H9 (cell line): ENCODE data around the gene MRPL20. TPM values are rescaled to one million over a fixed set of nuclear protein-coding genes. Genes with fewer than 3 reads are reported as not detected.
A peak's percentile ranks its signal among the peaks of the same experiment; 100 is the strongest.

Source experiments
- DNase-seq: peaks from one replicate; pipeline ENCODE4 v3.0.0-alpha.2; 2017
- H2AFZ ChIP-seq: one replicate; pipeline ENCODE4 v1.6.1; 2013; ENCODE audit warnings: mild to moderate bottlenecking, low read length, control low read depth, moderate library complexity
- H2AK5ac ChIP-seq: 2 replicates; pipeline ENCODE4 v1.6.1; 2013; ENCODE audit warnings: low read length, control low read depth, mixed read lengths; ENCODE audit not compliant: insufficient read length
- H2BK120ac ChIP-seq: one replicate; pipeline ENCODE4 v1.6.1; 2013; ENCODE audit warnings: low read depth, mild to moderate bottlenecking, low read length, control low read depth, inconsistent platforms; ENCODE audit not compliant: poor library complexity, severe bottlenecking
- H2BK12ac ChIP-seq: 2 replicates; pipeline ENCODE4 v1.6.1; 2013; ENCODE audit warnings: low read length, control low read depth, mixed read lengths, low read depth; ENCODE audit not compliant: insufficient read length
- H2BK15ac ChIP-seq: 2 replicates; pipeline ENCODE4 v1.6.1; 2013; ENCODE audit warnings: low read depth, low read length, control low read depth
- H2BK20ac ChIP-seq: one replicate; pipeline ENCODE4 v1.6.1; 2013; ENCODE audit warnings: low read depth, mild to moderate bottlenecking, low read length, control low read depth, inconsistent platforms; ENCODE audit not compliant: poor library complexity, severe bottlenecking
- H2BK5ac ChIP-seq: 2 replicates; pipeline ENCODE4 v1.6.1; 2013; ENCODE audit warnings: low read length, control low read depth, mixed read lengths; ENCODE audit not compliant: insufficient read length
- H3K14ac ChIP-seq: 2 replicates; pipeline ENCODE4 v1.6.1; 2013; ENCODE audit warnings: low read length, control low read depth; ENCODE audit not compliant: insufficient read depth
- H3K18ac ChIP-seq: 2 replicates; pipeline ENCODE4 v1.6.1; 2013; ENCODE audit warnings: low read depth, mild to moderate bottlenecking, mixed read lengths, low read length, control low read depth; ENCODE audit not compliant: insufficient read length
- H3K23ac ChIP-seq: 2 replicates; pipeline ENCODE4 v1.6.1; 2013; ENCODE audit warnings: low read length, control low read depth, mixed read lengths, low read depth; ENCODE audit not compliant: insufficient read length
- H3K23me2 ChIP-seq: 2 replicates; pipeline ENCODE4 v1.6.1; 2013; ENCODE audit warnings: low read depth, mild to moderate bottlenecking, mixed read lengths, low read length, control low read depth; ENCODE audit not compliant: insufficient read length, poor library complexity, severe bottlenecking
- H3K27ac ChIP-seq: 2 replicates; pipeline ENCODE4 v1.5.1; 2013; ENCODE audit warnings: low read length, control low read depth, mixed read lengths, low read depth; ENCODE audit not compliant: insufficient read length
- H3K27me3 ChIP-seq: 2 replicates; pipeline ENCODE4 v1.6.1; 2013; ENCODE audit warnings: low read length, control low read depth, inconsistent platforms; ENCODE audit not compliant: insufficient read depth
- H3K4ac ChIP-seq: 2 replicates; pipeline ENCODE4 v1.6.1; 2013; ENCODE audit warnings: low read depth, mild to moderate bottlenecking, control low read depth, inconsistent platforms, low read length, moderate library complexity
- H3K4me1 ChIP-seq: 2 replicates; pipeline ENCODE4 v1.6.1; 2013; ENCODE audit warnings: low read length, control low read depth, inconsistent platforms; ENCODE audit not compliant: insufficient read depth
- H3K4me2 ChIP-seq: 2 replicates; pipeline ENCODE4 v1.6.1; 2013; ENCODE audit warnings: low read length, control low read depth, mixed read lengths; ENCODE audit not compliant: insufficient read length, insufficient read depth
- H3K56ac ChIP-seq: 2 replicates; pipeline ENCODE4 v1.6.1; 2013; ENCODE audit warnings: low read depth, mild to moderate bottlenecking, mixed read lengths, low read length, control low read depth; ENCODE audit not compliant: insufficient read length
- H3K79me1 ChIP-seq: 2 replicates; pipeline ENCODE4 v1.6.1; 2013; ENCODE audit warnings: low read depth, mild to moderate bottlenecking, moderate library complexity, low read length, control low read depth, inconsistent platforms; ENCODE audit not compliant: insufficient read depth, poor library complexity, severe bottlenecking
- H3K79me2 ChIP-seq: 2 replicates; pipeline ENCODE4 v1.6.1; 2013; ENCODE audit warnings: low read length, control low read depth, inconsistent platforms; ENCODE audit not compliant: insufficient read depth
- H3K9ac ChIP-seq: 2 replicates; pipeline ENCODE4 v1.6.1; 2013; ENCODE audit warnings: low read length, control low read depth, mixed read lengths; ENCODE audit not compliant: insufficient read length; ENCODE audit errors: extremely low read depth
- H3K9me3 ChIP-seq: one replicate; pipeline ENCODE4 v1.6.1; 2013; ENCODE audit warnings: low read depth, low read length, inconsistent platforms; ENCODE audit not compliant: control insufficient read depth
- H3T11ph ChIP-seq: one replicate; pipeline ENCODE4 v1.6.1; 2013; ENCODE audit warnings: mild to moderate bottlenecking, low read length, control low read depth, inconsistent platforms
- H4K20me1 ChIP-seq: one replicate; pipeline ENCODE4 v1.6.1; 2013; ENCODE audit not compliant: control insufficient read depth, insufficient read length, insufficient read depth
- H4K5ac ChIP-seq: 2 replicates; pipeline ENCODE4 v1.6.1; 2013; ENCODE audit warnings: low read depth, mild to moderate bottlenecking, mixed read lengths, low read length, control low read depth; ENCODE audit not compliant: insufficient read length
- H4K8ac ChIP-seq: replicated peaks from 2 replicates; pipeline ENCODE4 v1.6.1; 2013; ENCODE audit warnings: low read length, control low read depth, mixed read lengths, low read depth; ENCODE audit not compliant: insufficient read length
- H4K91ac ChIP-seq: 2 replicates; pipeline ENCODE4 v1.6.1; 2013; ENCODE audit warnings: low read depth, mild to moderate bottlenecking, moderate library complexity, mixed read lengths, low read length, control low read depth; ENCODE audit not compliant: insufficient read length
- H3K27ac Mint-ChIP-seq, 3 experiments: 2 replicates in 2 of 3; 3 replicates in 1 of 3; pipeline ENCODE4 v1.8.0; 2020 to 2021; ENCODE audit warnings: mixed read lengths in 3 of 3, mild to moderate bottlenecking in 1 of 3, moderate library complexity in 1 of 3
- H3K27me3 Mint-ChIP-seq: 2 replicates; pipeline ENCODE4 v1.8.0; 2021; ENCODE audit warnings: low read depth, mild to moderate bottlenecking, moderate library complexity, mixed read lengths
- H3K36me3 Mint-ChIP-seq, 3 experiments: 2 replicates in 2 of 3; 3 replicates in 1 of 3; pipeline ENCODE4 v1.8.0; 2020 to 2021; ENCODE audit warnings: low read depth in 3 of 3, mixed read lengths in 3 of 3; ENCODE audit not compliant: insufficient read depth in 1 of 3
- H3K4me1 Mint-ChIP-seq, 2 experiments: 2 replicates each; pipeline ENCODE4 v1.8.0; 2020; ENCODE audit warnings: mixed read lengths in 2 of 2
- H3K4me3 Mint-ChIP-seq, 2 experiments: 2 replicates in 1 of 2; 3 replicates in 1 of 2; pipeline ENCODE4 v1.8.0; 2020 to 2021; ENCODE audit warnings: mild to moderate bottlenecking in 2 of 2, mixed read lengths in 2 of 2, moderate library complexity in 1 of 2
- H3K9me3 Mint-ChIP-seq, 2 experiments: 2 replicates in 1 of 2; 3 replicates in 1 of 2; pipeline ENCODE4 v1.8.0; 2020; ENCODE audit warnings: mild to moderate bottlenecking in 2 of 2, mixed read lengths in 2 of 2, moderate library complexity in 1 of 2
- CTCF ChIP-seq: fragments of 200-600 bp; sonication (generic); conservative IDR thresholded peaks from 3 replicates; pipeline ENCODE4 v1.8.0; 2021; ENCODE audit warnings: antibody characterized with exemption, mild to moderate bottlenecking
- WGBS: extraction: QIAGEN DNeasy Blood & Tissue Kit; methylation state at CpG from one replicate; pipeline ENCODE4 v1.1.7; 2013; ENCODE audit warnings: missing lambda C conversion rate, low lambda C conversion rate, mixed read lengths; ENCODE audit not compliant: insufficient read length; ENCODE audit errors: extremely low coverage; 5-methylcytosine and 5-hydroxymethylcytosine counted together
- total RNA-seq: library from RNA; stranded (reverse); gene quantifications from 2 replicates; pipeline ENCODE4 v1.2.1, GENCODE V29; 2021

Gene MRPL20
- total RNA-seq, 1 experiment from 2014 or later: 162 TPM

GRCh38 chr1:1428174-1428573 lies 21.1 kb upstream of the MRPL20 start:
- Histone ChIP-seq H3K4me2 (no peak overlapping the region), H2AK5ac (no peak overlapping the region), H3K4ac (no peak overlapping the region), H3K79me1 (no peaks in the 10 kb centered on the region), H2BK15ac (no peak overlapping the region), H2BK5ac (no peak overlapping the region), H3T11ph (no peak overlapping the region), H3K27ac (no peak overlapping the region), H3K79me2 (no peaks in the 10 kb centered on the region), H3K56ac (no peak overlapping the region), H2AFZ (no peak overlapping the region), H3K9ac (no peak overlapping the region), H3K9me3 (no peaks in the 10 kb centered on the region), H4K91ac (no peak overlapping the region), H3K23ac (no peak overlapping the region), H4K20me1 (no peaks in the 10 kb centered on the region), H3K4me1 (peaks cover 2% of the 10 kb centered on the region; the same call in 1 of the 2 replicates), H3K18ac (no peak overlapping the region), H4K5ac (no peak overlapping the region), H4K8ac (no peak overlapping the region), H2BK20ac (no peak overlapping the region), H2BK12ac (no peak overlapping the region), H3K23me2 (peaks cover 3% of the 10 kb centered on the region), H3K27me3 (no peaks in the 10 kb centered on the region), H3K14ac (no peak overlapping the region), H2BK120ac (no peak overlapping the region)
- Mint-ChIP-seq H3K4me3 (peak overlapping the region; percentile 43 to 70), H3K27me3 (no peaks in the 10 kb centered on the region), H3K4me1 (peaks cover 31 to 48% of the 10 kb centered on the region in 2 experiments), H3K27ac (peak overlapping the region in 1 of 3 experiments; percentile 10; a peak in 1 of 7 replicates), H3K9me3 (peaks cover 3 to 4% of the 10 kb centered on the region in 2 experiments; a peak in 4 of 5 replicates), H3K36me3 (peaks cover 3 to 5% (median 4%) of the 10 kb centered on the region in 3 experiments; a peak in 6 of 7 replicates)
- TF ChIP-seq CTCF: no peak
- no CpG with 5 or more reads among the region's 19 CpGs for WGBS
- DNase-seq: peak; percentile 32
